Measurements from ENCODE around the gene MAFF.
"Not testable (repeated sequence)": the region's sequence is repeated elsewhere in the genome, so short reads cannot be mapped to it uniquely, and the experiment has no call there.

The MAFF gene

GRCh38 chr22:38201711-38202436 is at the start of gene MAFF:
MAFF (plus strand) TSS chr22:38201994; CDS start chr22:38213854, 11,860 bp downstream.
- DNase-seq (ENCODE audit: low read depth in 2 of 2) = peak; percentile 93

GRCh38 chr22:38153821-38154562 is 47.8 kb upstream of the MAFF start:
- DNase-seq (ENCODE audit: low read depth in 2 of 2) = no peak

- DNase-seq (ENCODE audit: low read depth in 2 of 2) = not testable (repeated sequence)
These were observed 47.3 kb upstream of the MAFF start for GRCh38 chr22:38154563-38154915.

DNA sequence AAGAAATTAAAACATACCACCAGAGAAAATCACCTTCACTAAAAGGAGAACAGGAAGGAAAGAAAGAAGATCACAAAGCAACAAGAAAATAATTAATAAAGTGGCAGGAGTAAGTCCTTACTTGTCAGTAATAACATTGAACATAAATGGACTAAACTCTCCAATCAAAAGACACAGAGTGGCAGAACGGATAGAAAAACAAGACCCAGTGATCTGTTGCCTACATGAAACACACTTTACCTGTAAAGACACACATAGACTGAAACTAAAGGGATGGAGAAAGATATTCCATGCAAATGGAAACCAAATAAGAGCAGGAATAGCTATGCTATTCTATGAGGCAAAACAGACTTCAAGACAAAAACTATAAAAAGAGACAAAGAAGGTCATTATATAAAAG is 46.1 kb upstream of the MAFF start:
- DNase-seq (ENCODE audit: low read depth in 2 of 2) = no peak

DNA sequence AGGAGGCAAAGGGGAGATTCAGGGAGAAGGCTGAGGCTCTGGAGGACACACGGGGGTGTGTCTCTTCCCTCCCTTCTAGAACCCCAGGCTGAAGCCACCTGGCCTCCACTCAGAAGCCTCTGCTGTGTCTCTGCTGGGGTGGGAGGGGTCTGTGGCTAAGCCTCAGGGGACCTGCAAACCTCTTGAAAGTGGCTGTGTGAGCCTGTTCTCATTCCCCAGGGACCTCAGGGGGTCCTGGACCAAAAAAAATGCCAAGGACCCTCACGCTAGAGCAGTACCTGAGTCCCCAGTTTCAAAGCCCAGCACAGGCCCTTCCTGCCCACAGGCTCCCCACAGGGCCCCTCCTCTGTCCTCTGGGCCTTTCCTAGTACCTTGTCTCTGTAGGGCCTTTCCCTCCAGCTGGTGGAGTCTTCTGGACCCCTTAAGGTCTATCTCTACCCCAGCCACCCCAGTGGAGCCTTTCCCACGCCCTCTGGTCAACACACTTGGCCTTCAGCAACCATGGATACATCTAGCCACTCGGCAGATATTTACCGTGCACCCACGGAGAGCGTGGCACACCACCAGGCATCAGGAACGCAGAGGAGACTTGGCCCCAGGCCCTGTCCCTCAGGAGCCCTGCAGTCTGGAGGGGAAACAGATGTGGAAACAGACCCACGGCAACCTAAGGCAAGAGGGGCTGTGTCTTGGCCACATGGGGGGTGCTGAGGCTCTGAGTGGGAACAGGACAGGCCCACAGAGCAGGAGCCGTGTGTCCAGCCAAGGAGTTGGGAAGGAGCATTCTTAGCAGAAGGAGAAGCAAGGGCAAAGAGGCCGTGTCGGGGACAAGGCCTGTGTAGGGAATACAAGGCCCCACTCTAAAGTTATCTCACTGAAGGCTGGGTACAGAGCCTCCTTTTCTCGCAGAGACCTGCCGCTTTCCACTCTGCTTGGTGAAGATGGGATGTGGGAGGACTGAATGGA is 38.6 kb upstream of the MAFF start:
- no peak for DNase-seq (ENCODE audit: low read depth in 2 of 2)

DNA sequence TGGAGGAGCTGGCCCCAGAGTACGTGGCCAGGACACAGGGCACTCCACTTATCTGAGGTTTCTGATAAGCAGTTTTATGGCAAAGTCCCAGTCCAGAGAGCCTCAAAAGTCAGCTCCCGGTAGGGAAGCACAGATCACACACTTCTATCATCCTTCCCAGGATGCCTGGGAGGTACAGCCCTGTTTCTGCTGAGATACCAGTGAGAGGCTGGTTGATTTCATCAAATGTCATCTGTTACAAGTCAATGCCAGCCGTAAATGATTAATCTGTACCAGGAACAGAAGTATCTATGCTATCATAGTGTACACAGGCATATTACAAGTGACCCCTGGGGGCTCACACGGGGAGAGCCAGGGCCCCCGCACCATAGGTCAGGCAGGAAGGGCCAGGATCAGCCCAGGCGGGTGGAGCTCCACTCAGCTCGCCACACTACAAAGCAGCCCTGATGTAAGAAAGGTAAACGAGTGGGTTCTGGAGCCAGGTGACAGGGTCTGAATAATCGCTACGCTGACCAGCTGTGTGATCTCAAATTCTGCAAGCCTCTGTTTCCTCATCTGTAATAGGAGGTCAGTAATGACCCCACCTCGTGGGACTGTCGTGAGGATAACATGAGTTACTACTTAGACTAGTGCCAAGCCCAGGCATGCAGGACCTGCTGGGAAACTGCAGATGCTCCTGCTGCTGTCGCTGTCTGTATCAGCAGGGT is 37.8 kb upstream of the MAFF start:
- DNase-seq (ENCODE audit: low read depth in 2 of 2) = no peak

GRCh38 chr22:38164551-38164918 is 37.3 kb upstream of the MAFF start:
- no peak for DNase-seq (ENCODE audit: low read depth in 2 of 2)

- DNase-seq (ENCODE audit: low read depth in 2 of 2) = no peak
These were observed 35.7 kb upstream of the MAFF start for GRCh38 chr22:38165922-38166593.

DNA sequence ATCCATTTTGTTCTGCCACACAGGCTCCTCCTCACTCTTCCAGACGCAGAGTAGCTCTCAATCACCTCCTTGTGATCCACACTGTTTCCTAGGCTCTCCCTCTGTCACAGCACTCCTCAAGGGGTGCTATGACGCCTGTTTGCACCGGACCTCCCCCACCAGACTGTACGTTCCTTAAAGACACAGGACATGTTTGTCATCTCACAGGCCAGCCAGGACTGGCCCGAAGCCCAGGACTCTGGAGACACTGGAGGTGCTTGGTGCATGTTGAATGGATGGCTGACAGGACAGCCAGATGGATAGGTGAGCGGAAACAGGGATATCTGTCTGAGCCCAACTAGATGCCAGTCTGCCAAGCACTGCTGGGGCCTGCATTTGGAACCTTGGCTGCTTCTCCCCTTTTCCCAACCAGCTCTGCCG is 33.8 kb upstream of the MAFF start:
- DNase-seq (ENCODE audit: low read depth in 2 of 2) = no peak

DNA sequence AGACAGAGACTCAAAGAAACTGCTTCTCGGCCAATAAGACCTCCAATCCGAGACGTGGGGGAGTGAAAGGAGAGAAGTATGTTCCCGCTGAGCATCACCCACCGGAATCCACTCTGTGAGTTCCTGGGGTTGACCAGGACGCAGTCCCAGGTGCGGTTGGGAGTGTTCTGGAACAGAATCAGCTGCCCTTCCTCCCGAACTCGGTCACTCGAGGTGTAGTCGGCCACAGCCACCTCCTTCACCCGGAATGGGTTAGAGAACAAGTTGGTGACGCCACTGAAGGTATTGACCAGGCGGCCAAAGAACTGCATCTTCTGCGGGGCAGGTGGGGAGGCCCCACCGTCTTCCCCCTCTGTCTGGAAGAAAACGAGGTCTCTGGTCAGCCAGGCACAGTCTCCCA is 32.7 kb upstream of the MAFF start:
- no peak for DNase-seq (ENCODE audit: low read depth in 2 of 2)

DNA sequence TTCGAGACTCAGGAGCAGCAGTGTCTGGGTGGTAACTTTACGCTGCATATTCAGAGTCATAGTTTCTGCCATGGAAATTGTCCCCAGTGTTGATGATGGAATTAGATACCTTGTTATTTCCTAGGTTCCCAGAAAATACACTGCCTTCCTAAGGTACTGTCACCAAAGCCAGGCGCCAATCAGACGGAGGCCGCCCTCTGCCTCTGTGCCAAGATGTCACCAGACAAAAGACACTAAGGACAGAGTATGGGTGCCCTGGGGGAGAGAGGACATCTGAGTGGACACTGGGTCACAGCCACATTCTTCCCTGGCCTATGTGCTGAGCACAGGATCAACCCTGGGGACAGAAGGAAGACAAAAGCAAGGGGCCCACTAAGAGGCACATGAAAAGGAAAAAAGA is 31.3 kb upstream of the MAFF start:
- DNase-seq (ENCODE audit: low read depth in 2 of 2) = no peak

- no peak for DNase-seq (ENCODE audit: low read depth in 2 of 2)
These were observed 29.6 kb upstream of the MAFF start for GRCh38 chr22:38171927-38172831.

DNA sequence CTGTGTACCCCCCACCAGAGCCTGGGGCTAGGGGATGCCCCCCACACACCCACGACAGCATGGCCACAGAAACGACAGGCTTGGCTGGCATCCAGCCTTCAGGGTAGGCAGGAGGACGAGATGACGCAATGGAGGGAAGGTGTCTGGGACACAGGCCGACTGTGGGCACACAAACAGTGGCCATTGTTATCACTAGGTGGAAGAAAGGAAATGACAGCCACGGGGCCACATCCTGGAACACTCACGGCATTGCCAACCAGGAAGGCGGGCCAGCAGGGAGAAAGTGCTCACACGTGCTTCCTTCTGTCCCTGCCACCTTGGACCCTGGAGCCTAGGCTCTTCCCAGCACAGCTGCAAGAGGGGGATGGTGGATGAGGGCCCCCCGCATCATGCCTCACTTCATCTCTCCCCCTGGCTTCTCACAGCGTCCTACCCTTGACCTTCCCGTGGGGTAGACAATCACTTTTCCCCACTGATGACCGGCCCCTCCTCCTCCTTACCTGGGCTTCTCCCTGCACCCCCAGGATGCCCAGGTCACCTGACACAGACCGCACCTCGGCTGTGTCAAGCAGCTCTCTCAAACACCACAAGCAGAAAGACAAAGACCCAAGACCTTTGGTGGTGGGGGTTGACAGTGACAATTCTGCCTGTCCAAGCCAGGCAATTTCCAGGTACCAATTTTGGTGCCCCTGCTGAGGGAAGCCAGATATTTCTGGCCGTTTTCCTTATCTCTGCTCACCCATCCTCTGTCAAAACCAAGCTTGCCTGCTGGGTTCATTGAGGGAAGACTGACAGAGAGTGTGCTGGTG is 28.8 kb upstream of the MAFF start:
- DNase-seq (ENCODE audit: low read depth in 2 of 2) = no peak

GRCh38 chr22:38173641-38173906 is 28.2 kb upstream of the MAFF start:
- no peak for DNase-seq (ENCODE audit: low read depth in 2 of 2)

GRCh38 chr22:38174626-38175025 is 27.2 kb upstream of the MAFF start:
- DNase-seq (ENCODE audit: low read depth in 2 of 2) = no peak

- no peak for DNase-seq (ENCODE audit: low read depth in 2 of 2)
These were observed 26.3 kb upstream of the MAFF start for GRCh38 chr22:38175206-38176118.

DNA sequence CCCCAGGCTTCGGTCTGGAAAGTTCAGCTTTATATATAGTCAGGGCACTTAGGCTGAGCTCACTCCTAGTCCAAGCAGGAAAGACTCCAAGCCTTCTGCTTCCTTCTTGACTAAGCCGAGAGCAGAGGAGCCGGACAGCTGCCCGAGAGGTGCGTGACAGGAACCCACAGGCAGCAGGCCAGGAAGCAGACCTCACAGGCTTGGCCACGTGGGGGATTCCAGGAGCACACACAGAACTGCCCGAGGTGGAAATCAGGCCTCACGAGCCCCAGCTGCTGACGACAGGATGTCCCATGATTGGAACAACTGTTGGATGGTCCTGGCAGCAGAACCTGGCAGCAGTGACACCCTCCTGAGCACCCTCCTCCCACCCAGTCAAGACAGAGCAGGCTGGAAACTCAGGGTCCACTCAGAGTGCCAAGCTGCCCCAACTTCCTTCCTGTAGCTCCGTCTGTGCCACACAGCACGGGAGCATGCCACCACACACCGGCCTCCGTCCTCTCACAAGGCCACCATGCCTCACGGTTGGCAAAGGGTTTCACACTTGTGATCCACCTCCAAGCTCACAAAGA is 25.5 kb upstream of the MAFF start:
- DNase-seq (ENCODE audit: low read depth in 2 of 2) = no peak

DNA sequence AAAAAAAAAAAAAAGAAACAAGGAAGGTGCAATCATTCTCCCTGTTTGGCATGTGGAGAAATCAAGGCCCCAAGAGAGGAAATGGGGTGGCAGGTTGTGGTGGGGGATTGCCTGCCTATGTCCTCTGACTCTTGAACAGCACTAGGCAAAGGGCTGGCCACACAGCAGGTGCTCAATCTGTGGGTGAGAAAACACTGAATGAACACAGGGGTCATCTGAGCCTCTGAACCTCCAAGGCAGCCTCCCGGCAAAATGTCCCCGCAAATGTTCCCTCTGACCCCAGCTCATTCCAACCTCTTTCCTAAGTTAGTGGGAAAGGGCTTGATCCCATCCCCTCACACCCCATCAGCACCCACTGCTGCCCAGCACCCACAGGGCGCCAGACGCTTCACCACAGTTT is 24.8 kb upstream of the MAFF start:
- no peak for DNase-seq (ENCODE audit: low read depth in 2 of 2)
